Thyroid gland (tissue), 4 donors: ENCODE results near the gene BACH2. TPM values are rescaled to one million over a fixed set of nuclear protein-coding genes. Genes with fewer than 3 reads are reported as not detected.

Experiments
- DNase-seq, 2 donors: peaks; one replicate each; pipeline ENCODE4 v3.0.0-alpha.2; 2019
- H3K27ac ChIP-seq, 3 donors: fragments of 200-600 bp; sonication (generic); 1 replicate in 2 of 3; 2 replicates in 1 of 3; pipeline ENCODE4 v1.5.1; 2016 to 2019; ENCODE audit warnings: mild to moderate bottlenecking in 1 of 3, moderate library complexity in 1 of 3
- H3K27me3 ChIP-seq: fragments of 200-600 bp; sonication (generic); one replicate; pipeline ENCODE4 v1.5.1; 2019
- H3K36me3 ChIP-seq, 2 donors: fragments of 200-600 bp; sonication (generic); one replicate each; pipeline ENCODE4 v1.5.1; 2016 to 2019
- H3K4me1 ChIP-seq, 2 donors: fragments of 200-600 bp; sonication (generic); one replicate each; pipeline ENCODE4 v1.5.1; 2017 to 2019
- H3K4me3 ChIP-seq, 3 donors: fragments of 200-600 bp; sonication (generic); replicated peaks in 1 of 3; 1 replicate in 2 of 3; 2 replicates in 1 of 3; pipeline ENCODE4 v1.5.1; 2016; ENCODE audit warnings: mild to moderate bottlenecking in 1 of 3
- H3K9me3 ChIP-seq: fragments of 200-600 bp; sonication (generic); one replicate; pipeline ENCODE4 v1.5.1; 2017
- CTCF ChIP-seq, 6 experiments: fragments of 200-600 bp in 3 of 6; fragments of 450-650 bp in 3 of 6; sonication (generic) in 3 of 6; IDR thresholded peaks; one replicate each; pipeline ENCODE4 v1.5.1; 2016 to 2019; ENCODE audit warnings: antibody characterized with exemption in 6 of 6, mild to moderate bottlenecking in 2 of 6, inconsistent platforms in 1 of 6, moderate library complexity in 1 of 6
- POLR2A ChIP-seq, 2 donors: fragments of 450-650 bp; IDR thresholded peaks; one replicate each; pipeline ENCODE4 v1.6.1; 2017; ENCODE audit warnings: antibody characterized with exemption in 2 of 2, mild to moderate bottlenecking in 2 of 2, moderate library complexity in 1 of 2
- WGBS, 2 donors: methylation state at CpG; one replicate each; pipeline ENCODE4 v1.1.5; 2017; 5-methylcytosine and 5-hydroxymethylcytosine counted together
- intact Hi-C: fragments of 100-400 bp; cut with DNase I; formaldehyde crosslinking; loops from one replicate; pipeline ENCODE4 v1.15.1; 2023
- total RNA-seq, 4 donors: library from RNA; depleted of rRNA; stranded (reverse); fragments of >200 nt; gene quantifications; one replicate each; pipeline ENCODE4 v1.2.3, GENCODE V29; 2016

The BACH2 gene
- total RNA-seq, 4 donors from 2014 or later, result 0.98 to 6.6 (median 3.9) TPM

- Histone ChIP-seq H3K27me3 (no peaks in the 10 kb centered on the region), H3K27ac (no peak overlapping the region), H3K36me3 (no peaks in the 10 kb centered on the region), H3K9me3 (no peaks in the 10 kb centered on the region), H3K4me1 (no peaks in the 10 kb centered on the region), H3K4me3 (no peak overlapping the region)
- WGBS, 2 donors, result 76 to 77% methylated on average over 7 of the region's 7 CpGs
- TF ChIP-seq CTCF (IDR thresholded peaks at IDR 0.05) (no peak), POLR2A (IDR thresholded peaks at IDR 0.05) (no peak)
- no peak for DNase-seq
- intact Hi-C loops, result no loop called here
Observed at GRCh38 chr6:90204327-90205056, 92.2 kb downstream of the BACH2 start.

GRCh38 chr6:90203672-90204071, 93.0 kb downstream of the BACH2 start:
- no peaks in the 10 kb centered on the region for H3K4me1 ChIP-seq
- H3K27me3 ChIP-seq, result no peaks in the 10 kb centered on the region
- intact Hi-C loops, result no loop called here
- H3K4me3 ChIP-seq, result no peak overlapping the region
- 84 to 93% methylated on average over 5 of the region's 5 CpGs for WGBS, 2 donors
- H3K36me3 ChIP-seq, result no peaks in the 10 kb centered on the region
- no peak for DNase-seq
- TF ChIP-seq POLR2A (IDR thresholded peaks at IDR 0.05), result no peak
- TF ChIP-seq CTCF (IDR thresholded peaks at IDR 0.05), result no peak
- H3K9me3 ChIP-seq, result no peaks in the 10 kb centered on the region
- no peak overlapping the region for H3K27ac ChIP-seq

- H3K4me3 ChIP-seq, result no peak overlapping the region
- no peaks in the 10 kb centered on the region for H3K9me3 ChIP-seq
- 76 to 82% methylated on average over 2 of the region's 2 CpGs for WGBS, 2 donors
- DNase-seq, result no peak
- TF ChIP-seq CTCF (IDR thresholded peaks at IDR 0.05), result no peak
- no peak for TF ChIP-seq POLR2A (IDR thresholded peaks at IDR 0.05)
- no peak overlapping the region for H3K27ac ChIP-seq
- peaks cover 0 to 5% of the 10 kb centered on the region in 2 donors for H3K4me1 ChIP-seq
- intact Hi-C loops, result no loop called here
- H3K36me3 ChIP-seq, result no peaks in the 10 kb centered on the region
- no peaks in the 10 kb centered on the region for H3K27me3 ChIP-seq
Observed at GRCh38 chr6:90202156-90202555, 94.5 kb downstream of the BACH2 start.

- no peaks in the 10 kb centered on the region for H3K9me3 ChIP-seq
- 92 to 97% methylated on average over 4 of the region's 4 CpGs for WGBS, 2 donors
- H3K4me3 ChIP-seq, result no peak overlapping the region
- peaks cover 0 to 5% of the 10 kb centered on the region in 2 donors for H3K4me1 ChIP-seq
- intact Hi-C loops, result no loop called here
- H3K36me3 ChIP-seq, result no peaks in the 10 kb centered on the region
- H3K27ac ChIP-seq, result no peak overlapping the region
- H3K27me3 ChIP-seq, result no peaks in the 10 kb centered on the region
- TF ChIP-seq CTCF (IDR thresholded peaks at IDR 0.05) (no peak), POLR2A (IDR thresholded peaks at IDR 0.05) (no peak)
- no peak for DNase-seq
Observed at GRCh38 chr6:90199900-90200299, 96.7 kb downstream of the BACH2 start.

GRCh38 chr6:90198758-90199425, 97.8 kb downstream of the BACH2 start:
- intact Hi-C loops, result no loop called here
- 96 to 98% methylated on average over 6 of the region's 6 CpGs for WGBS, 2 donors
- no peak overlapping the region for H3K4me3 ChIP-seq
- peaks cover 0 to 5% of the 10 kb centered on the region in 2 donors for H3K4me1 ChIP-seq
- no peaks in the 10 kb centered on the region for H3K36me3 ChIP-seq
- H3K9me3 ChIP-seq, result no peaks in the 10 kb centered on the region
- no peaks in the 10 kb centered on the region for H3K27me3 ChIP-seq
- H3K27ac ChIP-seq, result no peak overlapping the region
- TF ChIP-seq POLR2A (IDR thresholded peaks at IDR 0.05), result no peak
- DNase-seq, result no peak
